Measurements from ENCODE around the gene SAMD5. TPM values are rescaled to one million over a fixed set of nuclear protein-coding genes. Genes with fewer than 3 reads are reported as not detected.

The SAMD5 gene
- total RNA-seq, 1 experiment from 2014 or later: 0.04 TPM

- H2AK5ac ChIP-seq (ENCODE audit: insufficient read length, low read length): no peak overlapping the region
- no peaks in the 10 kb centered on the region for H3K79me2 ChIP-seq (ENCODE audit: insufficient read depth, low read length)
- Mint-ChIP-seq H3K9me3 (0 out of 5 replicates have a peak, but pooled peaks cover 0 to under 1% of the 10 kb centered on the region in 2 experiments), H3K27me3 (ENCODE audit: low read depth) (no peaks in the 10 kb centered on the region; the same call in 1 of the 2 replicates), H3K27ac (no peak overlapping the region), H3K4me1 (peaks cover 4 to 10% of the 10 kb centered on the region in 2 experiments; a peak in 2 of 4 replicates), H3K4me3 (no peak overlapping the region), H3K36me3 (ENCODE audit: insufficient read depth in 1 of 3, low read depth in 3 of 3) (no peaks in the 10 kb centered on the region)
- H3K4ac ChIP-seq (ENCODE audit: low read depth, low read length): no peak overlapping the region
- H3K14ac ChIP-seq (ENCODE audit: insufficient read depth, low read length): no peak overlapping the region
- no peak overlapping the region for H3K23ac ChIP-seq (ENCODE audit: insufficient read length, low read depth, low read length)
- H3K4me2 ChIP-seq (ENCODE audit: insufficient read depth, insufficient read length, low read length): no peak overlapping the region
- no peak overlapping the region for H4K91ac ChIP-seq (ENCODE audit: insufficient read length, low read depth, low read length)
- TF ChIP-seq CTCF (conservative IDR thresholded peaks at IDR 0.05): no peak
- no peaks in the 10 kb centered on the region for H3K27me3 ChIP-seq (ENCODE audit: insufficient read depth, low read length)
- H3T11ph ChIP-seq (ENCODE audit: low read length): no peak overlapping the region
- no peak overlapping the region for H2BK120ac ChIP-seq (ENCODE audit: low read depth, low read length, poor library complexity, severe bottlenecking)
- H3K18ac ChIP-seq (ENCODE audit: insufficient read length, low read depth, low read length): no peak overlapping the region
- DNase-seq: no peak
- H3K9me3 ChIP-seq (ENCODE audit: control insufficient read depth, low read depth, low read length): no peaks in the 10 kb centered on the region
- no peaks in the 10 kb centered on the region for H3K79me1 ChIP-seq (ENCODE audit: insufficient read depth, low read depth, low read length, poor library complexity, severe bottlenecking)
- H3K4me1 ChIP-seq (ENCODE audit: insufficient read depth, low read length): no peaks in the 10 kb centered on the region
- no peak overlapping the region for H3K27ac ChIP-seq (ENCODE audit: insufficient read length, low read depth, low read length)
- WGBS (ENCODE audit: extremely low coverage, insufficient read length, low lambda C conversion rate): no CpG with 5 or more reads among the region's 5 CpGs
- no peak overlapping the region for H2BK12ac ChIP-seq (ENCODE audit: insufficient read length, low read depth, low read length)
- no peak overlapping the region for H4K8ac ChIP-seq (replicated peaks; ENCODE audit: insufficient read length, low read depth, low read length)
- no peaks in the 10 kb centered on the region for H4K20me1 ChIP-seq (ENCODE audit: control insufficient read depth, insufficient read depth, insufficient read length)
- H2BK15ac ChIP-seq (ENCODE audit: low read depth, low read length): no peak overlapping the region
- no peak overlapping the region for H3K56ac ChIP-seq (ENCODE audit: insufficient read length, low read depth, low read length)
- H2BK5ac ChIP-seq (ENCODE audit: insufficient read length, low read length): no peak overlapping the region
- no peak overlapping the region for H3K9ac ChIP-seq (ENCODE audit: extremely low read depth, insufficient read length, low read length)
- no peak overlapping the region for H4K5ac ChIP-seq (ENCODE audit: insufficient read length, low read depth, low read length)
- no peak overlapping the region for H2AFZ ChIP-seq (ENCODE audit: low read length)
- H3K23me2 ChIP-seq (ENCODE audit: insufficient read length, low read depth, low read length, poor library complexity, severe bottlenecking): no peaks in the 10 kb centered on the region
- H2BK20ac ChIP-seq (ENCODE audit: low read depth, low read length, poor library complexity, severe bottlenecking): no peak overlapping the region
Measured at GRCh38 chr6:147467428-147467827, 41.1 kb upstream of the SAMD5 start.
